Naive B cell (primary cell): ENCODE data around the gene ODF2L. TPM values are rescaled to one million over a fixed set of nuclear protein-coding genes. Genes with fewer than 3 reads are reported as not detected.

Experiments used
- ATAC-seq, 2 donors: fragments of 150-1000 bp; cut with Tn5 transposase; 2 replicates each; pipeline ENCODE4 v1.10.0; 2021; ENCODE audit warnings: low read depth in 2 of 2, mild to moderate bottlenecking in 2 of 2, moderate library complexity in 2 of 2
- DNase-seq: peaks from one replicate; pipeline ENCODE4 v3.0.0; 2022
- H3K27ac Mint-ChIP-seq, 6 donors: one replicate each; pipeline ENCODE4 v1.8.0; 2020 to 2022; ENCODE audit warnings: mild to moderate bottlenecking in 6 of 6, mixed read lengths in 6 of 6, moderate library complexity in 5 of 6, inconsistent platforms in 2 of 6
- H3K27me3 Mint-ChIP-seq, 3 donors: one replicate each; pipeline ENCODE4 v1.8.0; 2021 to 2022; ENCODE audit warnings: mixed read lengths in 3 of 3, mild to moderate bottlenecking in 1 of 3
- H3K36me3 Mint-ChIP-seq, 2 donors: one replicate each; pipeline ENCODE4 v1.8.0; 2020 to 2022; ENCODE audit warnings: mixed read lengths in 2 of 2, inconsistent platforms in 1 of 2, mild to moderate bottlenecking in 1 of 2
- H3K4me1 Mint-ChIP-seq, 3 donors: one replicate each; pipeline ENCODE4 v1.8.0; 2020 to 2022; ENCODE audit warnings: mixed read lengths in 3 of 3, inconsistent platforms in 1 of 3, mild to moderate bottlenecking in 1 of 3, moderate library complexity in 1 of 3
- H3K4me3 Mint-ChIP-seq, 8 donors: one replicate each; pipeline ENCODE4 v1.8.0; 2020 to 2022; ENCODE audit warnings: mild to moderate bottlenecking in 8 of 8, mixed read lengths in 8 of 8, moderate library complexity in 8 of 8, inconsistent platforms in 2 of 8
- H3K9me3 Mint-ChIP-seq, 7 donors: one replicate each; pipeline ENCODE4 v1.8.0; 2020 to 2022; ENCODE audit warnings: mixed read lengths in 7 of 7, mild to moderate bottlenecking in 5 of 7, inconsistent platforms in 2 of 7, moderate library complexity in 1 of 7
- polyA plus RNA-seq, 6 donors: library from polyadenylated mRNA; unstranded; fragments of 300-500 nt; fragmentation: Illumina TruSeq; gene quantifications; one replicate each; pipeline ENCODE4 v1.2.3, GENCODE V29; 2021; ENCODE audit warnings: low read depth in 6 of 6

The ODF2L gene, protein sequence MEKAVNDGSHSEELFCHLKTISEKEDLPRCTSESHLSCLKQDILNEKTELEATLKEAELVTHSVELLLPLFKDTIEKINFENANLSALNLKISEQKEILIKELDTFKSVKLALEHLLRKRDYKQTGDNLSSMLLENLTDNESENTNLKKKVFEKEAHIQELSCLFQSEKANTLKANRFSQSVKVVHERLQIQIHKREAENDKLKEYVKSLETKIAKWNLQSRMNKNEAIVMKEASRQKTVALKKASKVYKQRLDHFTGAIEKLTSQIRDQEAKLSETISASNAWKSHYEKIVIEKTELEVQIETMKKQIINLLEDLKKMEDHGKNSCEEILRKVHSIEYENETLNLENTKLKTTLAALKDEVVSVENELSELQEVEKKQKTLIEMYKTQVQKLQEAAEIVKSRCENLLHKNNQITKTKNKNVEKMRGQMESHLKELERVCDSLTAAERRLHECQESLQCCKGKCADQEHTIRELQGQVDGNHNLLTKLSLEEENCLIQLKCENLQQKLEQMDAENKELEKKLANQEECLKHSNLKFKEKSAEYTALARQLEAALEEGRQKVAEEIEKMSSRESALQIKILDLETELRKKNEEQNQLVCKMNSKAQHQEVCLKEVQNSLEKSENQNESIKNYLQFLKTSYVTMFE
- 10 to 100 TPM; 24.2 to 46.8 (median 27.2) TPM for polyA plus RNA-seq

DNA sequence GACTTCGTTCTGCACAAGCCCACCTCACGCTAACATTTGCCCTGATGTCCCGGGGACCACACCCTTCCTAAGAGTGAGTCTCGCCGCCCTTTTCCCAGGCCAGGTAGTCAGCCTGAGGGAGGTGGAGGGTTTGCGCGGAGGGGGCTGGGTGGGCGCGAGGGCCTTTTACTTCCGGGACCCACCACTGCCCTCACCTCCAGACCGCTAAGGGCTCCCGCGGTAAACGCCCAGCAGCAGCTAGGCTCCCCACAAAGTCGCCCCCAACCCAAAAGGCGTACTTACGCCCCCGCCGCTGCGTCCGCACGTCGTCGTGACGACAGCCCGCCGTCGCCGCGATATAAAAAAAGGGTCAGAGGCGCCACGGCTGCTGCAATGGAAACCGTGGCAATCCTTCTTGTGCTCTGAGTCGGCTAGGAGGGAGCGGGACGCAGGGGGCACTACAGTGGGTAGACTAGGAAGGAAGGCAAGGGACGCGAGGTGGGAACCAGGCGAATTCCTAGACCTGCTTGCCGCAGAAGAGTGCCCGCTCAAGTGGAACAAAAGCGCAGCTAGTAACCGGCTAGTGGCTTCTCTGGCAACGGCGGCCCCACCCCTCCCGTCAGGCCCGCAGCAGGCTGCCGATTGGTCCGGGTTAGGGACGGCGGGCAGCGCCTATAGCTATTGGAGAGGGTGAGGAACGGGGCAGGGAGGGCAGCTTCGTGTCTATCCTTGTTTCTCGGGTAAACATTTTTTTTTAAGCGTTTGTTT lies at the start of gene ODF2L:
ODF2L (minus strand) TSS at position 573 of the 747 bp plus-strand sequence. CDS start 9,296 bp downstream, outside the sequence.
- no peaks in the 10 kb centered on the region for H3K27me3 Mint-ChIP-seq
- peaks cover 20 to 39% (median 31%) of the 10 kb centered on the region in 3 donors for H3K4me1 Mint-ChIP-seq
- peak; percentile 89 for DNase-seq
- no peaks in the 10 kb centered on the region for H3K36me3 Mint-ChIP-seq
- peak within 1 kb of the TSS; percentile 92 to 99 (median 99) for H3K4me3 Mint-ChIP-seq
- peak within 1 kb of the TSS; percentile 92 to 99 (median 97) for H3K27ac Mint-ChIP-seq
- ATAC-seq, result peak; percentile 97 to 98
- peaks cover 0 to 3% (median 0%) of the 10 kb centered on the region in 7 donors for H3K9me3 Mint-ChIP-seq

DNA sequence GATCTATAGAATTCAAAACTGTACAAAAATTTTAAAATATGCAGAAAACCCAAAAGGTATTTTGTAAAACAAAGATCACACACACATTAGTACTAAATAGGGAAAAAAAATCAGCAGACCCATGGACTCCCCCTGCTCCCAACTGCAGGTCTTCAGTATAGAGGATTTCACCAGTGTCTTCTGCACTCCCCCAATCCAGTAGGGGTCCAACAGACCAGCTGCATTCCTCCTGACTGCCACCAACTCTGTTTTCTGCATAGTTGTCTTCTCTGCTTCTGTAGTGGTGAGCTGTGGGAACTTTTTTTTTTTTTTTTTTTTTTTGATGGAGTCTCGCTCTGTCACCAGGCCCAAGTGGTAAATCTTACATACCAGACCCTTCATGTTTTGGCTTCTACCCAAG lies 49.8 kb upstream of the ODF2L start:
- no peak overlapping the region for H3K4me3 Mint-ChIP-seq
- no peaks in the 10 kb centered on the region for H3K36me3 Mint-ChIP-seq
- no peak overlapping the region for H3K27ac Mint-ChIP-seq
- DNase-seq, result no peak
- ATAC-seq, result no peak
- H3K9me3 Mint-ChIP-seq, result no peaks in the 10 kb centered on the region
- no peaks in the 10 kb centered on the region for H3K27me3 Mint-ChIP-seq
- peaks cover 0 to 5% (median 0%) of the 10 kb centered on the region in 3 donors for H3K4me1 Mint-ChIP-seq

DNA sequence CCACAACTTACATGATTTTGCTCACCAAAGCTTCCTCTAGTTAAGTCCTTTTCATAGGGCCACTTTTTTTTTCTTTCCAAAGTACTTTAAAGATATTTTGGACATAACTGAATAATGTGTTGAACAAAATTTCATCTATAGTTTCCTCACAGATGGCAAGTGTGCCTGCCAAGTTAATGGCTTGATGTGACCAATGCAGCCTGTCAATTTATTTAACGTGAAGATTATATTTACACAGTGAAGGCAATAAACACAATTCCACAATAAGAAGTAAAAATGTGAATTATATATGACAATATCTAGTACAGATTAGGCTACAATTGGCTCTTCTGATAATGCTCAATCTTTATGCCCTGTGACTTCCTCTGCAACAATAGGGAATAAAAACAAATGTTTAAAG lies 45.9 kb upstream of the ODF2L start:
- DNase-seq (no peak), ATAC-seq (no peak)
- Mint-ChIP-seq H3K4me3 (no peak overlapping the region), H3K27ac (no peak overlapping the region), H3K36me3 (no peaks in the 10 kb centered on the region), H3K4me1 (peaks cover 0 to 5% (median 0%) of the 10 kb centered on the region in 3 donors), H3K27me3 (peaks cover 6 to 14% (median 6%) of the 10 kb centered on the region in 3 donors), H3K9me3 (no peaks in the 10 kb centered on the region)

DNA sequence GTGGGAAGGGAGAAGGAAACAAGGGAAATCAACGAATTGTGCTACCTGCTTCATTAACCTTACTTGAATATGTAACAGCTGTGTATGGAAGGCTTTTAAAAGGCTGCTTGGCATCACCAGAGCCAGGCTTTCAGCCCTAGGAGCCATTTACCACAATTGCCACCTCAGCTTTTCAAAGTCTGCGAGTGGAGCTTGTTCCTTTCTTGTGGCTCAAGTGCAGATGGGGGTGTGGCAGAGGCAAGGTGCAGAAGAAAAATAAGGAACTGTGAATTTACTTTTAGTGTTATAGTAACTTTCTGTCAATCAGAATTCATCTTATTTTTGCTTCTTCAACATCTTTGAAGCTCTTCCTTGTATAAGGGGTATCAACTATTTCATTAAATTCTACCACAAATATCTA lies 45.5 kb upstream of the ODF2L start:
- H3K27me3 Mint-ChIP-seq, result peaks cover 6 to 16% (median 6%) of the 10 kb centered on the region in 3 donors
- DNase-seq (no peak), ATAC-seq (peak in 1 of 2 donors; percentile 33)
- peaks cover 0 to 5% (median 0%) of the 10 kb centered on the region in 3 donors for H3K4me1 Mint-ChIP-seq
- H3K9me3 Mint-ChIP-seq, result no peaks in the 10 kb centered on the region
- no peaks in the 10 kb centered on the region for H3K36me3 Mint-ChIP-seq
- H3K4me3 Mint-ChIP-seq, result no peak overlapping the region
- no peak overlapping the region for H3K27ac Mint-ChIP-seq

DNA sequence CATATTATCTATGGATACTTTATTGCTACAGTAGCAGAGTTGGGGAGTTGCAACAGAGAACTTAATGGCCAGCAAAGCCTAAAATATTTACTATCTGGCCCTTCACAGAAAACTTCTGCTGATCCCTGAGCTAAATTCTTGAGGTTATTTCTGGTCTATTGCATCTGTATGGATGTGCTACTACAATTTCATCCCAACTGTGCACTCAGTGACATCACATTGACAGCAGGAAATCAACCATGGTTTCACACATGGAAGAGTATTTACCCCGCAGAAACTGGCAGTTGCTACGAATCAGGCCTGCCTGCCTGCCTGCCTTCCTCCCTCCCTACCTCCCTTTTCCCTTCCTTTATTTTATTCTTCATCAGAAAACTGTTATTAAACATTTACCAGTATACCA lies 39.9 kb upstream of the ODF2L start:
- Mint-ChIP-seq H3K36me3 (no peaks in the 10 kb centered on the region), H3K9me3 (no peaks in the 10 kb centered on the region), H3K4me1 (no peaks in the 10 kb centered on the region), H3K27me3 (peaks cover 6 to 16% (median 6%) of the 10 kb centered on the region in 3 donors), H3K4me3 (no peak overlapping the region), H3K27ac (peak overlapping the region in 1 of 6 donors; percentile 65)
- no peak for DNase-seq
- no peak for ATAC-seq

DNA sequence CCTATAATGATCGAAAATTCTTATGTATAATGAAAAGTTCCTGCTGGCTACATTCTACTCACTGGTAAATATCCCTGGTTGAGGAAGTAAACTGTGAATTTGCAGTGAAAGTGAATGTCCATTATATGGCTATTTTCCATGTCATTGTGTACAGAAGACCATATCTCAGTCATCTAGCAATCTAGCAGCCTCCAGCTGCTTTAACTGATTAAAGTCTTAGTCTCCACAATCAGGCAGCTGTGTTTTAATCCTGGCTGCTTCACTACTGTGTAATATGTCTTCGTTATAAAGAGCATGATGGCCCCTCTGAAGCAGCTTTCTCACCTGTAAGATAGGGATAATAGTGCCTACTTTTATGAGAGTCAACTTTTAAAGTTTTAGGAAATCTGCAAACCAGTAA lies 39.2 kb upstream of the ODF2L start:
- no peaks in the 10 kb centered on the region for H3K9me3 Mint-ChIP-seq
- no peaks in the 10 kb centered on the region for H3K4me1 Mint-ChIP-seq
- no peaks in the 10 kb centered on the region for H3K36me3 Mint-ChIP-seq
- H3K27me3 Mint-ChIP-seq, result peaks cover 6 to 16% (median 6%) of the 10 kb centered on the region in 3 donors
- H3K4me3 Mint-ChIP-seq, result no peak overlapping the region
- DNase-seq (no peak), ATAC-seq (no peak)
- no peak overlapping the region for H3K27ac Mint-ChIP-seq

DNA sequence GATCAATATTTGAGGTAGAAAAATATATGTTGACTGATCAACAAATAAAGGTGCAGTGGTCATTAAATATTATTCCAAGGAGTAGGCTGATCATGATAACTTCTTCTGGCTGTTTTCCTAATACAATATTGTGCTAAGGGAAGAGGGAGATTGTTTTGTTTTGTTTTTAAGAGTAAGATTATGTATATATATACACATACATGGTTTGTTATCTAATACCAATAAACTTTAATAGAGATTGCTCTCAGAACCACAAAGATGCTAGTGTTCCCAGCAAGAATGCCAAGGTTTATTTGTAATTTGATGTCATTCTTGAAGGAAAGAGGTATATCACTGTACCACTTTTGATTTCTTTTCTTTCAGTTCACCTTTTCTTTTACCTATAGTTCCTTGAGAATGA lies 37.9 kb upstream of the ODF2L start:
- ATAC-seq, result no peak
- Mint-ChIP-seq H3K9me3 (no peaks in the 10 kb centered on the region), H3K4me3 (no peak overlapping the region)

DNA sequence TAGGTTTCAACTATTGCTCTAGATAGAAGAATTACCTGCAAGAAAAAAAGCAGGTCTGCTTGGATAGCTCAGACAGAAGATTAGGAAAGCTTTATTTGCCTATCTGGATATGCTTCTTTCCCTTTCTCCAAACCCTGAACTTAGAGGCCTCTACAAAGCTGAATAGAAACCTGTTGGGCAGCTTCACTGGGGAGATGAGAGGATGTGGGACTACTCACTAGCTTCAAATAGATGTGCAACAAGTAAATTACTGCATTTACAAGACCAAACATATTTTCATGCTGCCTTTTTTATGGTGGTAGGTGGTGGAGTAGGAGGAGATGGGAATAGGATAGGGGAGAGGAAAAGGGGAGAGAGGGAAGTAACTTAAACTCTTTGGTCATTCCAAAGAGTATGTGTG lies 34.3 kb upstream of the ODF2L start:
- DNase-seq, result no peak
- ATAC-seq, result no peak
- no peak overlapping the region for H3K4me3 Mint-ChIP-seq
- no peak overlapping the region for H3K27ac Mint-ChIP-seq
- H3K4me1 Mint-ChIP-seq, result no peaks in the 10 kb centered on the region
- peaks cover 0 to 5% (median 0%) of the 10 kb centered on the region in 3 donors for H3K27me3 Mint-ChIP-seq
- no peaks in the 10 kb centered on the region for H3K36me3 Mint-ChIP-seq
- no peaks in the 10 kb centered on the region for H3K9me3 Mint-ChIP-seq

More for the DNA sequence above, 37.9 kb upstream of the ODF2L start:
- Mint-ChIP-seq H3K27me3 (peaks cover 6 to 10% (median 6%) of the 10 kb centered on the region in 3 donors), H3K27ac (no peak overlapping the region), H3K36me3 (no peaks in the 10 kb centered on the region), H3K4me1 (no peaks in the 10 kb centered on the region)
- DNase-seq, result no peak

DNA sequence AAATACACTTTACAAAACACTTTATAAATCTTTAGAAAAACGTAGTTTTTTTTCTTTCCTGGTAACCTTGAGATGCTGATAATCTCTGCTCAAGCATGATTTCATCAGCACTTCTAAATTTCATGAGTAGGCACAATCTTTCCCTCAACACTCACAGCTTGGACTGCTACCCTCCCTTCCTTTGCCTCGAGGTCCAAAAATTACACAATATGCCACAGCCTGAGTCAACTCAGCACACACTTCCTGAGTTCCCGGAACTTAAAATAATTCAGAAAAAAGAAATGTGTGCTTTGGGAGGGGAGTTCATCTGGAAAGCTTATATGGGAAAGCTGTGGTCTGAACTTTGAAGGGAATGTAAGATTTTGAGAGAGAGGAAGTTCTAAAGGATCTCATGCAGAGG lies 33.7 kb upstream of the ODF2L start:
- no peaks in the 10 kb centered on the region for H3K4me1 Mint-ChIP-seq
- ATAC-seq, result no peak
- H3K36me3 Mint-ChIP-seq, result no peaks in the 10 kb centered on the region
- H3K27me3 Mint-ChIP-seq, result peaks cover 0 to 5% (median 0%) of the 10 kb centered on the region in 3 donors
- H3K27ac Mint-ChIP-seq, result no peak overlapping the region
- no peak for DNase-seq
- no peaks in the 10 kb centered on the region for H3K9me3 Mint-ChIP-seq
- H3K4me3 Mint-ChIP-seq, result no peak overlapping the region

DNA sequence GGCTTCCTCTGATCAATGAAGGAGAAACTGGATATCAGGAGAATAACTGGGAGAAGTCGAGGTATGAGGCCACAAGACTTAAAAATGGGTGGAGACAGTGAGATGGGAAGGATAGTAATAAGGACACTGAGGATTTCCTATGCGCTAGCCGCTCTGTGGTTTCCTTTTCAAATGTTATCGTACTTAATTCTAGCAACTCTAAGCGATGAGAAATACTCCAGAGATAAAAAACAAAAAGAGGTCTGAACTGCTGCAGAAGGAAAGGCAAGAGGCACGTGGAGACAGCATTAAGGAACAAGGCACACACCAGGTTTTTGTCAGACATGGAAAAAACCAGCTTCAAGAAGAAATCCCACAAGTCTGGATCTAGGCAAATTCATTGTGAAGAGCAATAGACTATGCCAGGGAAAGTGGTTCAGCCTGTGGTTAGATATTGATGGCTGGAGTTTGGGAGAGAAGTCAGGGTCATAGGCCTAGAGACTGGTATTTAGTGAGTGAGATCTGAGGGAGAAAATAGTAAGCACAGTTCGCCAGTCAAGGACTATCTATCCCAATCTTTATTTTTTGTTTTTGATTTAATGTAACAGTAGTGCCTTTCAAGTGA lies 33.1 kb upstream of the ODF2L start:
- H3K27me3 Mint-ChIP-seq, result peaks cover 0 to 5% (median 0%) of the 10 kb centered on the region in 3 donors
- H3K9me3 Mint-ChIP-seq, result no peaks in the 10 kb centered on the region
- no peak for DNase-seq
- H3K36me3 Mint-ChIP-seq, result no peaks in the 10 kb centered on the region
- no peak for ATAC-seq
- no peaks in the 10 kb centered on the region for H3K4me1 Mint-ChIP-seq
- H3K27ac Mint-ChIP-seq, result no peak overlapping the region
- H3K4me3 Mint-ChIP-seq, result no peak overlapping the region

DNA sequence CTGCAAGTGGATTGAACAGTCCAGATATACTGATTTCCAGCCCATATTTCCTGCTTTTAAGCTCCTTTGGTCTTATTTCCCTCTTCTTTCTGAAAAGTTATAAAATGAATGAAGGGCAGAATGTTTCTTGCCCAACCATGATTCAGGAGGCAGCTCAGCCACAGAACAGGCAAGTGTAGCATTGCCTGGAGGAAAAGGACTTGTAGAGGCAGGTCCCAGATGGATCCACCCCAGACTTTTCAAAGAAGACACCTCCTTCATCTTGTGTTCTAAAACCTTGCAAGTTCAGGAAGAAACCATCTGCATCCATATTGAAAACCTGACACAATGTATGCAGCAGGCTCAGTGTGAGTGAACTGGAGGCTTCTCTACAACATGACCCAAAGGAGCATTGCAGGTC lies 27.8 kb upstream of the ODF2L start, which contains the start of gene CLCA2:
CLCA2 (plus strand) TSS at position 299 of the 400 bp plus-strand sequence; CDS start at position 376, 77 bp downstream.
- DNase-seq, result no peak
- ATAC-seq, result no peak
- Mint-ChIP-seq H3K36me3 (no peaks in the 10 kb centered on the region), H3K4me3 (no peak within 1 kb of the TSS), H3K4me1 (peaks cover 4 to 7% (median 5%) of the 10 kb centered on the region in 3 donors), H3K27me3 (peaks cover 5 to 16% (median 9%) of the 10 kb centered on the region in 3 donors), H3K27ac (no peak within 1 kb of the TSS), H3K9me3 (no peaks in the 10 kb centered on the region)

DNA sequence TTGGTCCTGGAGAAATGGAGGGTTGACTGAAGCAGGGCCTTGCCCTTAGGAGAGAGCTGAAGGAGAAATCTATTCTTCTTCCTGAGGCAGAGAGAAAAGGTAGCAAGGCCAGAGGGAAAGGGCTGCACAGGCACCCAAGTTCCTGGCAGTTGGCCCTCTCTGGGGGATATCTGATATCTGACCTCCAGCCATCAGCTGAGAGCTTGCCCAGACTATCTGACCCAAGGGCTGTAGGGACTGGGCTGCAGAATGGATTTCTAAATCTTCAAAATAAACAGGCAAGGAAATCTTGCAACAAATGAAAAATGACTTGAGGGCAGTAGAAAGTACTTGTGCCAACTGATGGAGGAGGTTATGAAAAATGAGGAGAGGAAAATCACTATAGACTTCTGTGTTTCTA lies 27.4 kb upstream of the ODF2L start:
- Mint-ChIP-seq H3K4me1 (peaks cover 4 to 7% (median 5%) of the 10 kb centered on the region in 3 donors), H3K27ac (no peak overlapping the region), H3K4me3 (no peak overlapping the region), H3K9me3 (no peaks in the 10 kb centered on the region), H3K36me3 (no peaks in the 10 kb centered on the region), H3K27me3 (peaks cover 5 to 16% (median 9%) of the 10 kb centered on the region in 3 donors)
- ATAC-seq (no peak), DNase-seq (no peak)
